Esophagus (tissue), 2 donors: Measurements from ENCODE around the gene GP1BA. TPM values are rescaled to one million over a fixed set of nuclear protein-coding genes. Genes with fewer than 3 reads are reported as not detected.

Source experiments
- H3K27ac ChIP-seq, 2 donors: one replicate each; pipeline ENCODE4 v1.5.1; 2013; ENCODE audit warnings: low read depth in 2 of 2, mild to moderate bottlenecking in 2 of 2, inconsistent platforms in 1 of 2, low read length in 1 of 2, moderate library complexity in 1 of 2
- H3K27me3 ChIP-seq, 2 donors: one replicate each; pipeline ENCODE4 v1.6.1; 2013; ENCODE audit warnings: low read length in 2 of 2, control low read depth in 1 of 2, mild to moderate bottlenecking in 1 of 2; ENCODE audit not compliant: insufficient read depth in 2 of 2, control insufficient read depth in 1 of 2
- H3K36me3 ChIP-seq, 2 donors: one replicate each; pipeline ENCODE4 v1.6.1; 2013; ENCODE audit warnings: low read length in 1 of 2; ENCODE audit not compliant: control insufficient read depth in 2 of 2, insufficient read depth in 2 of 2
- H3K4me1 ChIP-seq, 2 donors: one replicate each; pipeline ENCODE4 v1.6.1; 2013; ENCODE audit warnings: low read length in 1 of 2; ENCODE audit not compliant: control insufficient read depth in 2 of 2, insufficient read depth in 2 of 2
- H3K4me3 ChIP-seq, 2 donors: one replicate each; pipeline ENCODE4 v1.5.1; 2013; ENCODE audit warnings: low read length in 2 of 2, mild to moderate bottlenecking in 2 of 2, low read depth in 1 of 2, moderate library complexity in 1 of 2
- H3K9me3 ChIP-seq, 2 donors: one replicate each; pipeline ENCODE4 v1.6.1; 2013; ENCODE audit warnings: mild to moderate bottlenecking in 2 of 2, low read depth in 1 of 2, low read length in 1 of 2, moderate library complexity in 1 of 2; ENCODE audit not compliant: control insufficient read depth in 2 of 2, insufficient read depth in 1 of 2
- WGBS, 2 donors: extraction: QIAGEN DNeasy Blood & Tissue Kit; methylation state at CpG; one replicate each; pipeline ENCODE4 v1.1.7; 2013; 5-methylcytosine and 5-hydroxymethylcytosine counted together
- polyA plus RNA-seq, 2 donors: library from polyadenylated mRNA; stranded (reverse); fragments of 200-250 nt; gene quantifications; one replicate each; pipeline ENCODE4 v1.2.3, GENCODE V29; 2013
- donor health status: healthy with polysubstance abuse.
- donor health status: Bipolar disorder and iron deficiency.

The GP1BA gene
- polyA plus RNA-seq, 2 donors, result 0.02 to 0.12 TPM

DNA sequence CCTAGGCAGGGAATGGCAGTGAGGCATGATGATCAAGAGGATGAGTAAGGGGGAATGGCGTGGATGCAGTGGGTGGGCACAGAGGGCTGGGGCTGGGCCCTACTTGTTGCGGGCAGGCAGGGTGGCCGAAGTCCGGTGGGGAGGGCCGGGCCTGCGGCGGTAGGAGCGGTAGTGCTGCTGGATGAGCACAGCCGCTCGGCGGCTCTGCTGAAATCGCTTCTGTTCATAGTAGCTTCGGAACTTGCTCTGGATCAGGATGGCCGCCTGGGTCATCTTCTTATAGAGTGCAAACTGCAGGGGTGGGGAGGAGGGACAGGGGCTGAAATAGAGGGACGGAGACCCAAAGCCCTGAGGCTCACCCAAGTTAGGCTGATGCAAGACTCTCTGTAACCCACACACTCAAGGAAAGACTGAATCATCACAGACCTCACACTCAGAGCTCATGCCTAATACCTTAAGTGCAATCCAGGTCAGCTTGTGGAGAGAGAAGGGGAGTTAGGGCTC, 37.0 kb downstream of the GP1BA start:
- Histone ChIP-seq H3K36me3 (peaks cover 0 to 27% of the 10 kb centered on the region in 2 donors), H3K9me3 (no peaks in the 10 kb centered on the region), H3K4me3 (peak overlapping the region; percentile 20 to 65), H3K27ac (peak overlapping the region; percentile 87 to 99), H3K27me3 (no peaks in the 10 kb centered on the region), H3K4me1 (peaks cover 9 to 18% of the 10 kb centered on the region in 2 donors)
- WGBS, 2 donors, result 59 to 74% methylated on average over 15 of the region's 15 CpGs

- H3K36me3 ChIP-seq, result peaks cover 5 to 31% of the 10 kb centered on the region in 2 donors
- H3K4me3 ChIP-seq, result no peak overlapping the region
Measured at GRCh38 chr17:4969551-4970173, 37.6 kb downstream of the GP1BA start.

DNA sequence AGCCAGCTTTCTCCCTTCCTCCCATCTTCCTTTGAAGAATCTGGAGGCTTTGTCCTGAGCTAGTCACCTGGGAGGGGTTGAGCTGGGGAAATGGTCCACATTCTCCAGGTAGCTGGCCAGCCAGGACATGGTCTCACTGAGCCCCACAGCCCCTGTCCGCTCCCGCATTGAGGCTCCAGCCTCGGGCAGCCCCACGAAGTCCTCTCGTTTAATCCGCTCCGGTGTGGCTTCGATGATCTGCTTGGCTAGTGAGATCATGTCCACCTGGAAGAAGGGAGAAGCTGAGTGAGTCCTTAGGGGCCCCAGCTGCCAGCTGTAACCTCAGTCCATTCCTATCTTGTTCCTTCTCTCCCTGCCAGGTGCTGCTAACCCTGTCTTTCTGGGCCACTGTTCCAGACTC, 38.2 kb downstream of the GP1BA start:
- no peaks in the 10 kb centered on the region for H3K9me3 ChIP-seq
- H3K27ac ChIP-seq, result peak overlapping the region in 1 of 2 donors; percentile 8
- H3K27me3 ChIP-seq, result no peaks in the 10 kb centered on the region
- 93 to 97% methylated on average over 8 of the region's 8 CpGs for WGBS, 2 donors
- H3K4me1 ChIP-seq, result peaks cover 9 to 18% of the 10 kb centered on the region in 2 donors
- H3K36me3 ChIP-seq, result peaks cover 7 to 29% of the 10 kb centered on the region in 2 donors
- no peak overlapping the region for H3K4me3 ChIP-seq

More at GRCh38 chr17:4969551-4970173, 37.6 kb downstream of the GP1BA start:
- Histone ChIP-seq H3K4me1 (peaks cover 9 to 18% of the 10 kb centered on the region in 2 donors), H3K27ac (peak overlapping the region; percentile 87 to 99), H3K9me3 (no peaks in the 10 kb centered on the region), H3K27me3 (no peaks in the 10 kb centered on the region)
- WGBS, 2 donors, result 75 to 79% methylated on average over 16 of the region's 16 CpGs

- H3K27me3 ChIP-seq, result no peaks in the 10 kb centered on the region
- H3K27ac ChIP-seq, result no peak overlapping the region
- H3K36me3 ChIP-seq, result peaks cover 7 to 29% of the 10 kb centered on the region in 2 donors
- WGBS, 2 donors, result 85 to 86% methylated on average over 6 of the region's 6 CpGs
- no peaks in the 10 kb centered on the region for H3K9me3 ChIP-seq
- peaks cover 9 to 15% of the 10 kb centered on the region in 2 donors for H3K4me1 ChIP-seq
- H3K4me3 ChIP-seq, result no peak overlapping the region
Measured at GRCh38 chr17:4971826-4972225, 39.7 kb downstream of the GP1BA start.

- Histone ChIP-seq H3K9me3 (no peaks in the 10 kb centered on the region), H3K27ac (no peak overlapping the region), H3K27me3 (no peaks in the 10 kb centered on the region), H3K36me3 (peaks cover 7 to 32% of the 10 kb centered on the region in 2 donors), H3K4me1 (peaks cover 9 to 15% of the 10 kb centered on the region in 2 donors), H3K4me3 (no peak overlapping the region)
- WGBS, 2 donors, result 92 to 94% methylated on average over 10 to 12 of the region's 12 CpGs
Measured at GRCh38 chr17:4972322-4972721, 40.2 kb downstream of the GP1BA start.

- Histone ChIP-seq H3K9me3 (no peaks in the 10 kb centered on the region), H3K27me3 (no peaks in the 10 kb centered on the region), H3K27ac (no peak overlapping the region), H3K4me1 (peaks cover 9 to 15% of the 10 kb centered on the region in 2 donors), H3K4me3 (no peak overlapping the region), H3K36me3 (peaks cover 7 to 35% of the 10 kb centered on the region in 2 donors)
- WGBS, 2 donors, result 81 to 88% methylated on average over 12 of the region's 12 CpGs
Measured at GRCh38 chr17:4972752-4973151, 40.7 kb downstream of the GP1BA start.

- Histone ChIP-seq H3K36me3 (peaks cover 12 to 40% of the 10 kb centered on the region in 2 donors), H3K27me3 (no peaks in the 10 kb centered on the region), H3K4me1 (peaks cover 6 to 10% of the 10 kb centered on the region in 2 donors), H3K4me3 (no peak overlapping the region), H3K27ac (no peak overlapping the region), H3K9me3 (no peaks in the 10 kb centered on the region)
- WGBS, 2 donors, result 86 to 92% methylated on average over 10 of the region's 10 CpGs
Measured at GRCh38 chr17:4973256-4974114, 41.4 kb downstream of the GP1BA start.

DNA sequence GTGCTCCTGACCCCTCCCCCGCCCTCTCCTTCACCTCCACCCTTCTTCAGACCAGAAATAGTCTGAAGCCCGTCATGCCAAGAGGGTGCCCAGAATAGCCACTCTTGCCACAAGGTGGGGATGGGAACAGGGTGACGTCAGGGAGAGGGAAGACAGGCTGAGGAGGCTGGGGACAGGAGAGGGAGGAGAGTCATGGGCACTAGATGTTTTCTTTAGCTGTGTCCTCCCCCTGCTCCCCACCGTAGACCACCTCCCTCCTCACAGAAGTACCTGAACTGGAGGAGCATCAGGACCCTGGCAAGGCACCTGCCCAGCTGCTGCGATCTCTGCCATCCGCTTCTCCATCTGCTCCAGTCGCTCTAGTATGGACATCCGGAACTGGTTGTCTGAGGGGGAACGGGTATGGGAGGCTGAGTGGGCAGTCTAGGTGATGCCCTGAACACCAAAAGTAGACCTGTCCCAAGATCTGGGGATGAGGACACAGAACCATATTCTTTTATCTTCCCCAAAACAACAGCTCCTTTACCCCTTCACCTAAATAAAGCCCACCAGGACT, 42.1 kb downstream of the GP1BA start:
- H3K9me3 ChIP-seq, result no peaks in the 10 kb centered on the region
- H3K4me3 ChIP-seq, result no peak overlapping the region
- no peak overlapping the region for H3K27ac ChIP-seq
- WGBS, 2 donors, result 85 to 87% methylated on average over 9 of the region's 9 CpGs
- H3K4me1 ChIP-seq, result peaks cover 0 to 3% of the 10 kb centered on the region in 2 donors
- H3K36me3 ChIP-seq, result peaks cover 18 to 44% of the 10 kb centered on the region in 2 donors
- no peaks in the 10 kb centered on the region for H3K27me3 ChIP-seq

DNA sequence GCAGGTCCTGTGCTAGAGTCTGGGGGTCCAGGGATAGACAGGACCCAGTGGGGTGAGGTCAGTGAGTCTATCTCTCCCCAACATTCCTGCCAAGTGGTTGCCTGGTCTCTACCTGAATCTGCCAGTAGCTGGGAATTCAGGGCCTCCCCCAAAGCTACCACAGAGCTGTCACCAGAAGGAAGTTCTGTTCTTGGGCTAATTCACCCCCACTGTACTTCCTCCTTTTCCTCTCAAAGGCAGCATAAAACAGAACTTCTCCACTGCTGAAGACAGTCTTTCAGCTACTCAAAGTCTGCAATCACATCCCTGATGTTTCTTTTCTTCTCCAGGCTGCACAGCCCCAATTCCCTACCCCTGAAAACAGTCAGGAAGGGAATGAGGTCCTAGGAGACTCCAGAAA, 46.6 kb downstream of the GP1BA start:
- peaks cover 0 to 3% of the 10 kb centered on the region in 2 donors for H3K4me1 ChIP-seq
- no peak overlapping the region for H3K27ac ChIP-seq
- no peaks in the 10 kb centered on the region for H3K27me3 ChIP-seq
- H3K36me3 ChIP-seq, result peaks cover 20 to 39% of the 10 kb centered on the region in 2 donors
- no peak overlapping the region for H3K4me3 ChIP-seq
- H3K9me3 ChIP-seq, result no peaks in the 10 kb centered on the region
